Stimulated activated CD4-positive, alpha-beta T cell treated with anti-CD3 and anti-CD28 coated beads, Interleukin-2, amount 100 ng/mL, for 4 hours (primary cell): Measurements from ENCODE around the gene TMEM119.

Source experiments
- DNase-seq: peaks from one replicate; pipeline ENCODE4 v3.0.0-alpha.2; 2020; ENCODE audit warnings: low read depth

The TMEM119 gene, protein sequence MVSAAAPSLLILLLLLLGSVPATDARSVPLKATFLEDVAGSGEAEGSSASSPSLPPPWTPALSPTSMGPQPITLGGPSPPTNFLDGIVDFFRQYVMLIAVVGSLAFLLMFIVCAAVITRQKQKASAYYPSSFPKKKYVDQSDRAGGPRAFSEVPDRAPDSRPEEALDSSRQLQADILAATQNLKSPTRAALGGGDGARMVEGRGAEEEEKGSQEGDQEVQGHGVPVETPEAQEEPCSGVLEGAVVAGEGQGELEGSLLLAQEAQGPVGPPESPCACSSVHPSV

DNA sequence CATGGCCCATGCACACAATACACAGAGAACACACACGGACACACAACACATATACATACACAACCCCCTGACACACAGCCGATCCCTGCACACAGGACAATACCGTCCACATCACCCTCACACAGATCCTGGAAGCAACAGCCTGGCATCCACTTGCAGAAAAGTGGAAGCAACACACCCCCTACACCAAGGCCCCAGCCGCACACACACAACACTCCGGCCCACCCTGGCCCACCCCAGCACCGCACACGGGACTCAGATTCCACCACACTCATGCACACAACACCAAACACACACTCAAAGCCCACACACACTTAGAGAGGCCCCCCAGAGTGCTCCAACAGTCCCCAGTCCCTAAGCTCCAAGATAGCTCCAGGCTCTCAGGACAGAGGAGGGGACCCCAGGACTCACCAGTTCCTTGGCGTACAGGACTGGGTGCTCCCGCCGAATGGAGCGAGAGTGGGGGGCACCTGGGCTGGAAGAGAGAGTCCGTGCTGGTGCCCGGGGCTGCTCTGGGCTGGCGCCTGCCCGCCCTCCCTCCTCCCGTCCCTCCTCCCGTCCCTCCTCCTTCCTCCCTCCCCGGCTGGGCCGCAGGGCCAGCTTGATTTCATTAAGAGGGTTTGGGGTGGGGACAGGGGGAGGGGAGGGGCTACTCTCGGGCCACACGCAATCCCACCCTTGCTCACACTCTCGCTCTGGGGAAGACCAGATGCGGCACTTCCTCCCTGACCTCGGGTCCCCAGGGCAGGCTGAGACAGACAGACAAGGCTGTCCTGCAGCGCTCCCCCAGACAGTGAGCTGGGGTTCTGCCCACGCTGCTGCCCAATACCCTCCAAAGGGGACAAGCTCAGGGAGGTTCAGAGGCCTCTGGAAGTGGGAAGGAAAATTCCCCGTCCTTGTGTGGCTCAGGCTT lies at the start of gene TMEM119:
Gene TMEM119, minus strand, starts transcription at position 526 of the 913 bp plus-strand sequence. CDS start 5,701 bp downstream, outside the sequence.
- no peak for DNase-seq

GRCh38 chr12:108646600-108647579 lies 49.0 kb upstream of the TMEM119 start:
- DNase-seq, result no peak

DNA sequence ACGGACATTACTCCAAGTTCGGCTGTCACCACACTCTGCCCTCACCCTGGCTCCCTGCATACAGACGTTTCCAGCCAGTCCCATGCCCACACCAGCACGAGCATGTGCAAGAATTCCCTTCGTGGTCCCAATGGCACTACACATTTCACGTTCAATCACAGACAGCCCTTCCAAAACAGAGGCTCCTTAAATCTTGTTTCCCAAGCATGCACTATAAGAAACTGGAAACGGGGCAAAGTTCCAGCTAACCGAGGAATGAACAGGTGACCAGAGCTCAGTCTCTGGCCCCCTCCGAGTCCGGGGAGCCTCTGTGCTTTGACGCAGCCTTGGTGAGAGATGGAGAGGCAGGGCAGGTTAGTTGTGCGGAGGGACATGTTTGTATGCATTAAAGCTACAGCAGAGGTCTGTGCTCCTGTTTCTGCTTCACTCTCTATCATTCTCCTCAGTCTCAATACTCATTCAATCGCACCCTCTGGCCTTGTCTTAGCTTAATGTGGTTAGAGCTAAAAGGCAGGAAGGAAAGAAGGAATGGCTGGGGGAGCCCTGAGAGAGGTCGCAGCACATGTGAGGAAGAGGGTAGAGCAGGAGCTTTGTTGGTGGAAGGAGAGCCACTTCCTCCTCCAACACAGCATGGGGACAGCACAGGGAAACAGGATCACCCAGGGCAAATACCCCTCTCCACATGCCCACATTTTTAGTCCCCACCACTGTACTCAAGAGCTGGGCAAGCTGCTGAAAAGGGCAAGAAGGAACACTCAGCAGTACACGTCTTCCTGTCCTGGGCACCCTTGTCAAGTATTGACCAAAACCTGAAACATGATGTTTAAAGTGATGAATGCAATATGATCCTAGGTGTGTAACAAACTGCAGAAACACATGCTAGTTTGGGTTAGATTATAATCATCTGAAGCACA lies 48.1 kb upstream of the TMEM119 start:
- DNase-seq, result no peak

DNA sequence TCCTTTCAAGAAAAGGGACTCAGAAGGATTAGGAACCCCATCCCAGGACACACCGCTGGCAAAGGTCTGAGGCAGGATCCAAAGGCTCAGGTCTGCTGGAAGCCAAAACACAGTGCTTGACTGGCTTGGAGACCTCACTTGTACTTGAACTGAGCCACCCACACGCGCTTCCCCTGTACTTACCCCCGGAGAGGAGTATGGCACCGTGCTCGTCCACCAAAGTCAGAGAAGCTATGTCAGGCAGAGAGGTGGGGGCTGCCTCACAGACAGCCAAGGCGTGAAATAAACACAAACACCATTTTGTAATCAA lies 46.9 kb upstream of the TMEM119 start:
- DNase-seq, result no peak

DNA sequence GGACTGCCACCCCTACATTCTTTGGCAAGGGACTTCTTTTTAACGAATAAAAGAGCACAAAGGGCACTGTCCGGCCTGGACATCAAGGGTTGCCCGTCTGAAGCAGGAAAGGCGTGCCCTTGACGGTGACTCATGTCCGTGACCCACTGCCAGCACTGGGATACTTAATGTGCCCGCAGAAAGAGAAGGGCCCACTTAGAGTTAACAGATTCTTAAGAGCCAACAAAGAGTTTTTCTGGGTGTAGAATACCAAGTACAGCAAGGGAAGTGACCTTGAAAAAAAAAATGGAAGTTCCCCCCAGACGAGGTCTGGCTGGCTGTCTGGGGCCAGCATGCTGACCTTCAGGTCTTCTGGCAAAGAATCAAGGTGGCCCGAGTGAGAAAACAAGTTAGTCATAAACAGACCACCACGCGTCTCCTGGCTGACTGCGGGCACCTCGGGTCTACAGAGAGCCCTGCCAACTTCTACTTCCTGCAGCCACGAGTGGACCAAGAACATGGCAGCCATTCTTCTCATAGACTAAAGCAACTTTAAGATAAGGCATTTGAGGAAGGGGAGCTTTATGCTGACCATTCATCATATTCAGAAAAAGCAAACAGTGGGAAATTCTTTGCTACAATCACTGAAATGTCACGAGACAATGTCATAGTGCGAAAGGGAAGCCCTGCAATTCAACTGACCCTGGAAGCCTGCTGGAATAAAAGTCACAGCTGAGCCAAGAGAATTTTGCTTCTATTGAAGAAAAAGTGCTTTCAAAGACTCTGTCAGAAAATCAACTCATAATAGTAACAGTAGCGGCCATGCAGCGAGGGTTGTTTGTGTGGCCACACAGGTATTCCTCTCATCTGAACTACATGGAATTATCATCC lies 46.3 kb upstream of the TMEM119 start:
- no peak for DNase-seq

DNA sequence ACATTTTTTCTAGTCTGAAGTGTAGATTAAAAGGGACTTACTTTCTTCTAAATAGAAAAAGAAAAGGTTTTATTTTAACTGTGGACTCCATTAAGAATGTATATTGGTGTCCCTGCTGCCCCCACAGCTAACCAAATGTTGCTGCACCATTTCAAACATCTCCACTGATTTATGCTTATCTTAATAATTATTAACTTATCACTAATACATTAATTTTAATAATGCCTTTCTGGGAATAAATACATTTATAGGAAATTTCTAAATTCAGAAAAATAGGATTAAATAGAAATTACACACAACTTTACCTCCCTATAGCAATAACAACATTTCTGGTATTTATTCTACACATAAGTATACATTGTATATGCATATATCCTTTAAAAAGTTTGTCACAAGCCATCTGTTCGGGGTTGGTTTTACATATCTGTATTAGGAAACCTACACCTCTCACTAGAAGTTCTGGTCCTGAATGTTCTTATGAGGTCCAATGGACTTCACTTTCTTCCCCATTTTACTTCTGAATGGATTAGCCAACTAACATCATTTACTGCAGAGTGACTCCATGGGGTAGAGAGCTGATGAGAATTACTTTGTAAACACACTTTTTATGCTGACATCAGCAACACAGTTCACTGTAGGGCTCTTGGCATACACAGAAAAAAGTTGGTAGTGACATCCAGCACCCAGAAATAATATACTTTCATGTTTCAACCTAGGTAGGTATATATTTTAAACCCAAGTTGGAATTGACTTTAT lies 45.2 kb upstream of the TMEM119 start:
- no peak for DNase-seq

GRCh38 chr12:108642269-108642870 lies 44.5 kb upstream of the TMEM119 start:
- no peak for DNase-seq

- DNase-seq, result no peak
Measured at GRCh38 chr12:108641446-108642268, 43.8 kb upstream of the TMEM119 start.

DNA sequence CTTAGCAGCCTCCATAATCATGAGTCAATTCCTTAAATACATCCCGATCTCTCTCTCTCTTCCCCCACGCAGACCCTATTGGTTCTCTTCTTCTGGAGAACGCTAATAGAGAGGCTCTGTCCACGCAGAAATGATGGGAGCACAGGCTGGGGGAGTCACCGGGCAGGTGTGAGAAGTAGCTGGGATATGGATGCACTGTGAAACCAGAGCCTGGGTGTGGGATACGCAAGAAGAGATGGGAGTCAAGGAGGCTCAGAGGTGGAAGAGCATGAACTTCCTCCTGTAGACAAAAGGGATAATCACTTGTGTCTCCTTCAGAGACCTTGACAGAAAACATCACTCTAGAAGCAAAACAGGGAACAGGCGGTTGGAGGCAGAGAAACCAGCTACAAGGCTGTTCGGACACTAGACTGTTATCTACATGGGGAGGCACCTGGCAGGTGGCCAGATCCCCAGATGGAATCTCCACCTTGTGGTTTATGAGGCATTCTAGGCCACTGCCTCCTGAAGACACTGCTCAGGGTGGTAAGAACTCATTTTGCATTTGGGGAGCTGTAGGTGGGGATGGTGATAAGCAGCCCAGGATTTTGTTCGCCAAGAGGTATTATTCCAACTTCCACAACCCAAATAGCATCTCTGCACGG lies 43.0 kb upstream of the TMEM119 start:
- DNase-seq, result no peak

GRCh38 chr12:108638997-108639822 lies 41.3 kb upstream of the TMEM119 start:
- no peak for DNase-seq

DNA sequence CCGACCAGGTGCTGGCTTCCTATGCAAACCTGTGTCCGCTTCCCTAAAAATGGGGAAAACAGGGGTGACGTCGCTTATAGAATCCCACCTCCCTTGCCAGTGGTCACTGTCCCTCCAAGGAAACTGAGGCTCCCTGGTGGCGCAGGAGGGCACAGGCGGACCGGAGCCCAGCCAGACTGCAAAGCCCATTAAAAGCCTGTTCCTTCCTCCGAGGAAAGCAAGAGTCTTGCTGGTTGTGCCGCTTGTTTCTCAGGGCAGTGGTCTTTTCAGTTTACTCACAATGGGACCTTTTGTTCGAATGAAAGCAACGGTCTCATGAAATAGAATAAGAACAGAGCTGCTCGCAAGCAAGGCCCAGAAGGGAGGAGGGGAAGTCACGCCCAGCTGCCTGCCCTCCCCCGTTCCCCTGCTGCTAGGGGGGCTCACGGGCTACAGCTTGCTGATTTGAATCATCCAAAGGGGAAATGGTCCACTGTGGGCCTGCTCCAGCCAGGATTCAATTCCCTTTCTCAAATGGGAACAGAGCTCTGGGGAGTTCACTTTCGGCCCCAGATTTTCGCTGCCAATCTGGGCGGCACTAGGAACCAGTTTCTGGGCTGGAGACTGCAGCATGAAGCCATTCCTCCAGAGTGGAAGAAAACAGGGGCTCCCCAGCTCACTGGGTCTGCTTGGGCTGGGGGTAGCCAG lies 40.4 kb upstream of the TMEM119 start:
- DNase-seq, result no peak

GRCh38 chr12:108637222-108637971 lies 39.5 kb upstream of the TMEM119 start:
- no peak for DNase-seq

GRCh38 chr12:108635997-108636808 lies 38.3 kb upstream of the TMEM119 start:
- no peak for DNase-seq

- DNase-seq, result no peak
Measured at GRCh38 chr12:108635201-108635996, 37.5 kb upstream of the TMEM119 start.
